Fibroblast of lung (primary cell): ENCODE data around the gene PCMTD2.

ENCODE experiments used
- CTCF ChIP-seq, 2 donors: IDR thresholded peaks in 1 of 2; conservative IDR thresholded peaks in 1 of 2; 1 replicate in 1 of 2; 2 replicates in 1 of 2; pipeline ENCODE4 v1.5.1; 2011 to 2012; ENCODE audit warnings: low read length in 2 of 2, control low read depth in 1 of 2, inconsistent platforms in 1 of 2, low read depth in 1 of 2, mild to moderate bottlenecking in 1 of 2
- EZH2 ChIP-seq: IDR thresholded peaks from 2 replicates; pipeline ENCODE4 v1.5.1; 2012; ENCODE audit warnings: low read length, control low read depth, mild to moderate bottlenecking; ENCODE audit errors: missing control alignments

GRCh38 chr20:64231621-64232550, 23.7 kb upstream of the PCMTD2 start:
- no peak for TF ChIP-seq CTCF (conservative IDR thresholded peaks at IDR 0.05 in 1 of 2, IDR thresholded peaks at IDR 0.05 in 1 of 2; ENCODE audit: low read depth in 1 of 2, low read length in 2 of 2)
- no peak for TF ChIP-seq EZH2
